HG02588 (cell line): ENCODE measurements around the gene DHX30.

ENCODE experiments used
- ATAC-seq: cut with Tn5 transposase; IDR thresholded peaks from one replicate; pipeline ENCODE4 v1.9.1; 2021; ENCODE audit warnings: mild to moderate bottlenecking, moderate library complexity; ENCODE audit not compliant: unreplicated experiment

DHX30 gene

GRCh38 chr3:47852604-47853602 lies 50.0 kb downstream of the DHX30 start:
- ATAC-seq, result no peak

GRCh38 chr3:47854267-47854666 lies 51.3 kb downstream of the DHX30 start:
- ATAC-seq, result no peak

DNA sequence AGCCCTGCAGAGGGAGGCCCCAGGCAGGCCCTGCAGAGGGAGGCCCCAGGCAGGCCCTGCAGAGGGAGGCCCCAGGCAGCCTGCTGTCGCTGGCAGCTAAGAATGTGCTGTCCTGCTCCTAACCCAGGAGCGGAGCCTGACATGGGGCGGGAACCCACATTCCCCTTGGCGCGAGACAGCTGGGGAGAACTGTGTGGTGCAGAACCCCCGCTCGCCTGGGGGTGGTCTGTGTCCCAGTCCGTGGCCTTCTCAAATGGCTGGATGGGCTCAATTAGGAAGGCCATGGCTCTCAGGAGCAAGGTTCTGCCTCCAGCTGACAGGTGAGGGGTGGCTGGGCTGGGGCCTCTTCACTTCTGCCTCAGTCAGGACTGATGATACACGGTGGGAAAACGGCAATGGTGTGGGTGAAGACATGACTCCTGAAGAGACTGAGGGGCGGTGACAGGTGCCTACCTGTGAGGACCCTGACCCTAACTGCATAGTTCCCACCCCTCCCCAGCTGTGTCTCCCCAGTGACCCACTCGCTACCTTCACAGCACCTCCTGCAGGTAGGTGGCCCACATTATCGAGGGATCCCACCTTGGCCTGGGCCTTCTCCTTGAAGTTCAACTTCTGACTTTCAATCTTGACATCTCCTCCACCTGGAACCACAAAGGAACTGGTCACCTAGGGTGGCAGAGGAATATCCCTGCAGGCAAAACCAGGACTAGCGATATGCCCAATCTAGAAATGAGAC lies 52.0 kb downstream of the DHX30 start:
- ATAC-seq, result no peak

DNA sequence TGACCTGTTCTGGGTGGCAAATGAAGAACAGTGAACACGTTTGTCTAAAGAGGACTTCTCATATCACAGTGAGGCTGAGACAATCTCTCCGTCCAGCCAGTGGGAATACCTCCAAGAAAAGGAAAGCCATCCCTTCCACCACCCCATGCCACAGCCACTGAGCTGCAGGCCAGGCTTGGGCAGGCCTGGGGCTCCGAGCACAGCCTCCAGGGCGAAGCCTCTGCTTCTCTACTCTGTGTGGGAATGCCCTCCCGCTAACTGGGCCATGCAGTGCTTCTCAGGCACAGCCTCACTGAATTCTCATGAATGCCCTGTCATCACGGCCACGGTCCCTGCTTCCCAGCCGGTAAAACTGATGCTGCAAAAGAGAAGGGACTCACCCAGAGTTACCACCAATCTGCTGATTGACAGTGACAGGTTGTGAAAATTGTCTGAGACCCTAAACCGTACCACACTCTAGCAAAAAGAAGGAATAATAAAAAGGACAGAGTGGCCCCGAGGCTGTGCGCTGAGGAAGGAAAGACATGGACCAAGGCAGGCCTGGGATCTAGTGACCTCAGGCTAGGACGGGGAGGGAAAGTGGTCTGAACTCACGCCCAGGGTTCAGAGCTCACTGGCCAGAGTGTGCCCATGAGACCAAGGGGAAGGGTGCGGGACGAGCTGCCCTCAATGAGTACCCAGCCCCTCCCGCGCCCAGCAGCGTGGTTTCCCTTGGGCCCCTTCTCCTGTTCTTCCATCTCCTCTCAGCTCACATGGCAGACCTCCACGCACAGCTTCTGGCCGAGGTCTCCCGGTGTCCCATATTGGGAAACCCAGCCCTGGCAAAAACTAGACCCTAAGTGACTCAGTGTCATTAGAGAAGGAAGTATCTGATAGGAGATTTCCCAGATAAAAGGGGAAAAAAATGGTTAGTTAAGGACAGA lies 52.8 kb downstream of the DHX30 start:
- no peak for ATAC-seq

DNA sequence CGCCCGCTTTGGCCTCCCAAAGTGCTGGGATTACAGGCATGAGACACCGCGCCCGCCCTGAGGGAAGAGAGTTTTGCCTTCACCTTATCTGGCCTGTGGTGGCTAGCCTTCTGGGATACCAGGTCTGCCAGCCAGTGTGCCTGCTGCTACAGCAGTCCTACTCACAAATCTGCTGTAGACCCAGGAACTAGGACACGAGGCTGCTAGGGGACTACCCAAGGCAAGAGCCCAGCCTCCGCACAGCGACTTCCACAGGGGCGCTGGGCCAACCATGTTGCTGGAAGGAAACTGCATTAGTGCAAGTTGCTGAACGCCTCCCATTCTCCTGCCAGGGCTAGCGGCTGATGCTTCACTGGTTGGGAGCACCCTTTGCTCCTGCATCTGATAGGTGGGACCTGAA lies 53.7 kb downstream of the DHX30 start:
- ATAC-seq, result no peak

- no peak for ATAC-seq
Observed at GRCh38 chr3:47857151-47857550, 54.2 kb downstream of the DHX30 start.

DNA sequence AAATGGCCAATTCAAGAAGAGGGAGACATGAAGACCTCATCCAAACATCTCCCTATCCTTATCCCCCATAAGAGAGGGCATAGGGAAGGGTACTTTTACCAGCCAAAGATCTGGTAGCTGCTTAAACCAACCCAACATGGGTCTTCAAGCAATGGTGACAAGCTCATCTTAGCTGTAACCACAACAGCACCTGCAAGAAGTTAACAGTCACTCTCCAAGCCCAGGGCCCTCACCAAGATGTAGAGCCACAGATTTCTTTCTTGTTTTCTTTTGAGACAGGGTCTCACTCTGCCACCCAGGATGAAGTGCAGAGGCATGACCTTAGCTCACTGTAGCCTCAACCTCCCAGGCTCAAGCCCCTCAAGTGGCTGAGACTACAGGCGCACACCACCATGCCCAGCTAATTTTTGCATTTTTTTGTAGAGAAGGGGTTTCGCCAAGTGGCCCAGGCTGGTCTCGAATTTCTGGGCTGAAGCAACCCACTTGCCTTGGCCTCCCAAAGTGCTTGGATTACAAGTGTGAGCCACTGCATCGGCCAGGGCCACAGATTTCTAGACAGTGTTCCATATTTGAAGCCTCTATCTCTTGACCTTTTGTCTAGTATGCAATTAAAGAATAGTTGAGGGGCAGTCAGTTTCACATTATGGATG lies 57.1 kb downstream of the DHX30 start:
- no peak for ATAC-seq

GRCh38 chr3:47863391-47864128 lies 60.6 kb downstream of the DHX30 start:
- ATAC-seq, result no peak

DNA sequence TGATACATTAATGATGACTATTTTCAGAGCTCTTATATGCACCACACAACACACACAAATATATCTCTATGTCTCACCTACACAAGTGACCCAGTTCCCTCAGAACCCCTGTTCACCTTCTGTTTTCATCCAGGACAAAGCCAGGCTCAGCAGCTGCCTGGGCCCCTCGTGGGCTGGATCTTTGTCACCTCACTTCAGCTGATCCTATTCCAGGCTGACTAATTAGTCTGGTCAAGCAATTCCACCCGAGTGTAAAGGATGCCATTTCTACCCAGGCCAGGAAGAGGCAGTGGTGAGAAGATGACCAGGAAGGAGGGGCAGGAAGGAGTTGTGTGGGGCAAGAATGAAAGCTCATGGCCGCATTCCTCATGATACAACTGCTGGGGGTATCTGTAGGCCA lies 62.3 kb downstream of the DHX30 start:
- ATAC-seq, result no peak

GRCh38 chr3:47867451-47868044 lies 64.6 kb downstream of the DHX30 start:
- ATAC-seq, result no peak

- no peak for ATAC-seq
Observed at GRCh38 chr3:47868306-47868705, 65.4 kb downstream of the DHX30 start.

DNA sequence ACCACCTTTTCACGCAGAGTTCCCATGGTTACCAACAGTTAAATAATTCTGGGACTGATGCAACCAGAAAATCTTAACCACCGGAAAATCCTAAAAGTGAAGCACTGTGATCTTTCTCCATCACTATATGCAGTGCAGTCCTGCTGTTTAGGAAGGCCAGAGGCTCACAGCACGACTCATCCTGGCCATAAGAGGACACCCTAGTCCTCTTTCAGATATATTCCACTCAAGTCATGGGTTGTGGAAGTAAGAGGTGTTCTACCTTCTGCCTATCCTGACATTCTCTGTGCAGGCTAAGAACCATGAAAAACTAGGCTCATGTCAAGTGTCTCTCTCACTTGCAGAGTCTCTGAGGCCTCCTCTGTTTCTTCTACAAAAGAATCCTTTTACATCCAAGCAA lies 67.2 kb downstream of the DHX30 start:
- no peak for ATAC-seq

DNA sequence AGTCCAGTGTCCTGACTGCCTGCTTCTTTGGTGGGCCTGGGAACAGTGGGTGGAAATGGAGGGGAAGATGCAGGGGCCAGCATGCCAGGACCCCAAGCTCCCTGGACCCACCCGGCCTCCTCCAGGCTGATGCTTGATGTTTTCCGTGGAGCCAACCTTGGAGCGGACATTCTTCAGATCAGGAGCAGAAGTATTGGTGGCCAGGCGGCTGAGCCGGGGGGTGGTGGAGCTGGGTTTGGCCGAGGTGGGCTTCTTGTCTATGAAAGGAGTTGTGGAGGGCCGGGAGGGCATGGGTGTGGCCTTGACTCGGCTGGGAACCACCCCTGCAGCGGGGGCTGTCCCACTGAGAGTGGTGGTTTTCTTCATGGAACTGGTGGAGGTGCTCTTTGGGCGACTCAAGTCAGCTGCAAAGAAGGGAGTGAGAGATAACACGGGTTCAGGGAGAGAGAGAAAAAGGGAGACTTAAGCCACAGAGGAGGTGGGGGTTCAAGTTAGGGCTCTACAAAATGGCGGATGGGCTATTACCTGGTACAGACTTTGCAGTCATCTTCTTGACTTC lies 67.8 kb downstream of the DHX30 start:
- no peak for ATAC-seq

DNA sequence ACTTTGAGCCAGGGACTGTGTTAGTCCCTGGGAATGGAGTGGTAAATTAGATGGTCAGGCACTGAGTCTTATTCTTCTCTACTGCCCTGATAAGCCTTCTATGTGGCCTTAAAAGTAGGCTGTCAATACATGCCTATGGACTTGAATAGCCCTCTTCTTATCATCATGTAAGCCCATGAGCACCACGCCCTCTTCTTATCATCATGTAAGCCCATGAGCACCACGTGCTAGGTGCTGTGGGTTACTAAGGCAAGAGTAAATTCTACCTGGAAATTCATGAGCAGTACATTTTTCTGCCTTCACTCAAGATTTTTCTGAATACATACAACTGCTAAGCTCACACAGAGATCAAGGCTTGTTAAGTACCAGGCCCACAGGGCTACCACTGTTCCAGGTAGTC lies 68.5 kb downstream of the DHX30 start:
- ATAC-seq, result no peak

GRCh38 chr3:47872916-47873315 lies 70.0 kb downstream of the DHX30 start:
- ATAC-seq, result no peak

DNA sequence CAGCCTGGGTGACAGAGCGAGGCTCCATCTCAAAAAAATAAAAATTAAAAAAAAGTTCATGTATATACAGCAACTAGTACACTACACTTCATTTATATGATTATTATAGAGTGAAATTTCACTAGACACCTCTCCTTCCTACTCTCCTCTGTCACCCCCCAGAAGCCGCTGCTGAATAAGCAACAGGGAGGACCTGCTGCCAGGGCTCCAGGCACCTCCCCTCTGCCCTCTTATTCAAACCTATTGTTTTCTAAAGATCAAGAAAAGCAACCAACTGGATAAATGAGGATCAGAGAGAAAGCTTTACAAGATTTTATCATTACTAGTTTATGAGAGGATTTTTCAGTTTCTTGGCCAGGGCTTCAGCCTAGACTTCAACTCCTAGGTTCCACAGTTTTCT lies 71.5 kb downstream of the DHX30 start:
- no peak for ATAC-seq

GRCh38 chr3:47874913-47875312 lies 72.0 kb downstream of the DHX30 start:
- no peak for ATAC-seq

DNA sequence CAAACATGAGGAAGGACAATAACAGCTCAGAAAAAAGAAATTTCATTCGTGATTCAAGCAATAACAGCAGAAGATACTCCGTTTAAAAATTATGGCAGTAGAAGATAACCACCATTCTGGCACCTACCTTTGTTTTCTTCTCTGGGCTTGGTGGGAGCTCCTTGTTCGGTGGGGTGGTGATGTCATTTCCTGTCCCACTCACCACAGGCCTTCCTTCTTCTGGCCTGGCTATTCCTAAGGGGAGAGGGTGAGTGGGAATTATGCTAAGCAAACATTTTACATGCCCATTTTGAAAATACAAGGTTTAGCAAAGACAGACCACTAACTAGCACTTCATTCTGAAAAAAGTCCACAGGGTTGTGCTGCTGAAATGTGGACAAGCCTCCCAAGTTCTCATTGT lies 74.4 kb downstream of the DHX30 start:
- ATAC-seq, result no peak

DNA sequence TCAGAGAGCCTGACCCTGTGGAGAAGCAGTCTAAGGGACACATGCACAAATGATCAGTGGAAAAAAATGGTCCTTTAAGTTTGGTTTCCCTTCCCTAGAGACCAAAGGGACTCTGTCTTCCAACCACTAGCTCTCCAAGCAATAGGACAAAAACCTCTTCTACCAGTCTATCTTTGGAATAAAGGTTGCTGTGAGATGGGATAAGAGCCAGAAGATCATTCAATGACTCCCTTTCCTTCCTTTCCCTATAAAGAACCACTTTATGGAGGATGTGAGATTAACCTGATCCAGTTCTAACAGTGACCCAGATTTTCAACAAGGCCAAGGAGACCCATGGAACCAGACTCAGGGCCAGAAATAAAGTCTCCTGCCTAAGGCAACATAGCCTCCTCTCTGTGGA lies 74.8 kb downstream of the DHX30 start:
- no peak for ATAC-seq
